Stimulated activated CD4-positive, alpha-beta T cell treated with anti-CD3 and anti-CD28 coated beads, Interleukin-12 subunit alpha, Interleukin-12 subunit beta, amount 100 ng/mL, for 24 hours (primary cell): ENCODE measurements around the gene RYR1.
"Not testable (repeated sequence)": the region's sequence is repeated elsewhere in the genome, so short reads cannot be mapped to it uniquely, and the experiment has no call there.

ENCODE experiments used
- DNase-seq, 2 experiments: peaks; one replicate each; pipeline ENCODE4 v3.0.0-alpha.2; 2020; ENCODE audit warnings: low read depth in 2 of 2

Gene RYR1

GRCh38 chr19:38399537-38399936 is 34.0 kb upstream of the RYR1 start:
- no peak for DNase-seq

GRCh38 chr19:38400361-38400760 is 33.1 kb upstream of the RYR1 start:
- no peak for DNase-seq

- DNase-seq: no peak
Measured at GRCh38 chr19:38401148-38401547, 32.3 kb upstream of the RYR1 start.

- DNase-seq: no peak
Measured at GRCh38 chr19:38402623-38402966, 30.9 kb upstream of the RYR1 start.

- peak; percentile 95 for DNase-seq
Measured at GRCh38 chr19:38402967-38403674, 30.4 kb upstream of the RYR1 start, which contains the start of gene FAM98C. Gene FAM98C (plus strand): TSS chr19:38403093. CDS start chr19:38403154, 61 bp downstream.

- no peak for DNase-seq
Measured at GRCh38 chr19:38404858-38405257, 28.6 kb upstream of the RYR1 start.

- no peak for DNase-seq
Measured at GRCh38 chr19:38405276-38405675, 28.2 kb upstream of the RYR1 start.

- no peak for DNase-seq
Measured at GRCh38 chr19:38409631-38410133, 23.8 kb upstream of the RYR1 start.

GRCh38 chr19:38410407-38410806 is 23.1 kb upstream of the RYR1 start:
- not testable (repeated sequence) for DNase-seq

GRCh38 chr19:38411041-38411712 is 22.3 kb upstream of the RYR1 start:
- no peak for DNase-seq

GRCh38 chr19:38411898-38412297 is 21.6 kb upstream of the RYR1 start:
- not testable (repeated sequence) for DNase-seq

GRCh38 chr19:38412491-38412890 is 21.0 kb upstream of the RYR1 start:
- DNase-seq: no peak

- DNase-seq: no peak
Measured at GRCh38 chr19:38412961-38413360, 20.5 kb upstream of the RYR1 start.

- no peak for DNase-seq
Measured at GRCh38 chr19:38413416-38413815, 20.1 kb upstream of the RYR1 start.

GRCh38 chr19:38417146-38417543 is 16.3 kb upstream of the RYR1 start:
- no peak for DNase-seq

- peak in 1 of 2 experiments; percentile 68 for DNase-seq
Measured at GRCh38 chr19:38417544-38418506, 15.7 kb upstream of the RYR1 start.

GRCh38 chr19:38420935-38421334 is 12.6 kb upstream of the RYR1 start:
- no peak for DNase-seq

- DNase-seq: no peak
Measured at GRCh38 chr19:38421856-38422255, 11.6 kb upstream of the RYR1 start.

GRCh38 chr19:38422438-38422837 is 11.1 kb upstream of the RYR1 start:
- no peak for DNase-seq

- DNase-seq: no peak
Measured at GRCh38 chr19:38424272-38424671, 9.2 kb upstream of the RYR1 start.

GRCh38 chr19:38425222-38425809 is 8.2 kb upstream of the RYR1 start:
- DNase-seq: no peak
